ENCODE data around the gene CARD11. TPM values are rescaled to one million over a fixed set of nuclear protein-coding genes. Genes with fewer than 3 reads are reported as not detected.

CARD11 gene
- total RNA-seq, 3 donors from 2014 or later: 0.80 to 2.9 (median 2.0) TPM

- intact Hi-C loops (cut with DNase I; ENCODE audit: low total_unique reads): no loop called here
- H3K36me3 ChIP-seq: no peaks in the 10 kb centered on the region
- H3K27me3 ChIP-seq: no peaks in the 10 kb centered on the region
- no peak overlapping the region for H3K27ac ChIP-seq
- DNase-seq (ENCODE audit: low spot score in 2 of 2): no peak
- TF ChIP-seq POLR2AphosphoS5 (IDR thresholded peaks at IDR 0.05) (no peak), POLR2A (IDR thresholded peaks at IDR 0.05) (no peak), CTCF (IDR thresholded peaks at IDR 0.05) (no peak)
- H3K4me1 ChIP-seq: peaks cover 0 to 7% of the 10 kb centered on the region in 2 donors
- H3K9me3 ChIP-seq: no peaks in the 10 kb centered on the region
- no peak overlapping the region for H3K4me3 ChIP-seq
These were observed 61.3 kb downstream of the CARD11 start for GRCh38 chr7:2982401-2982800.

GRCh38 chr7:2981103-2981480, 62.6 kb downstream of the CARD11 start:
- no peak for DNase-seq (ENCODE audit: low spot score in 2 of 2)
- no peaks in the 10 kb centered on the region for H3K36me3 ChIP-seq
- no peak overlapping the region for H3K27ac ChIP-seq
- H3K4me3 ChIP-seq: no peak overlapping the region
- no peak for TF ChIP-seq CTCF (IDR thresholded peaks at IDR 0.05)
- no peak for TF ChIP-seq POLR2AphosphoS5 (IDR thresholded peaks at IDR 0.05)
- no peak for TF ChIP-seq POLR2A (IDR thresholded peaks at IDR 0.05)
- intact Hi-C loops (cut with DNase I; ENCODE audit: low total_unique reads): no loop called here
- no peaks in the 10 kb centered on the region for H3K9me3 ChIP-seq
- H3K27me3 ChIP-seq: no peaks in the 10 kb centered on the region
- H3K4me1 ChIP-seq: peaks cover 0 to 7% of the 10 kb centered on the region in 2 donors

- Histone ChIP-seq H3K36me3 (no peaks in the 10 kb centered on the region), H3K4me3 (no peak overlapping the region), H3K27me3 (no peaks in the 10 kb centered on the region), H3K27ac (no peak overlapping the region), H3K9me3 (no peaks in the 10 kb centered on the region), H3K4me1 (peaks cover 0 to 7% of the 10 kb centered on the region in 2 donors)
- intact Hi-C loops (cut with DNase I; ENCODE audit: low total_unique reads): no loop called here
- no peak for DNase-seq (ENCODE audit: low spot score in 2 of 2)
- no peak for TF ChIP-seq POLR2A (IDR thresholded peaks at IDR 0.05)
- no peak for TF ChIP-seq CTCF (IDR thresholded peaks at IDR 0.05)
- TF ChIP-seq POLR2AphosphoS5 (IDR thresholded peaks at IDR 0.05): no peak
These were observed 63.1 kb downstream of the CARD11 start for GRCh38 chr7:2980401-2981102.

GRCh38 chr7:2979951-2980350, 63.7 kb downstream of the CARD11 start:
- intact Hi-C loops (cut with DNase I; ENCODE audit: low total_unique reads): no loop called here
- peaks cover 0 to 7% of the 10 kb centered on the region in 2 donors for H3K4me1 ChIP-seq
- H3K27ac ChIP-seq: no peak overlapping the region
- TF ChIP-seq CTCF (IDR thresholded peaks at IDR 0.05) (no peak), POLR2AphosphoS5 (IDR thresholded peaks at IDR 0.05) (no peak)
- no peak for DNase-seq (ENCODE audit: low spot score in 2 of 2)
- H3K9me3 ChIP-seq: no peaks in the 10 kb centered on the region
- no peak overlapping the region for H3K4me3 ChIP-seq
- H3K27me3 ChIP-seq: no peaks in the 10 kb centered on the region
- no peaks in the 10 kb centered on the region for H3K36me3 ChIP-seq

- Histone ChIP-seq H3K9me3 (no peaks in the 10 kb centered on the region), H3K27ac (no peak overlapping the region), H3K4me1 (peaks cover 0 to 7% of the 10 kb centered on the region in 2 donors), H3K36me3 (no peaks in the 10 kb centered on the region), H3K27me3 (no peaks in the 10 kb centered on the region), H3K4me3 (peak overlapping the region in 2 of 3 donors; percentile 24 to 49)
- TF ChIP-seq POLR2A (IDR thresholded peaks at IDR 0.05): no peak
- no peak for TF ChIP-seq POLR2AphosphoS5 (IDR thresholded peaks at IDR 0.05)
- no peak for TF ChIP-seq CTCF (IDR thresholded peaks at IDR 0.05)
- DNase-seq (ENCODE audit: low spot score in 2 of 2): no peak
- intact Hi-C loops (cut with DNase I; ENCODE audit: low total_unique reads): no loop called here
These were observed 64.5 kb downstream of the CARD11 start for GRCh38 chr7:2979201-2979631.
